Ascending aorta (tissue), 2 donors: ENCODE measurements around the gene BMPR1B. TPM values are rescaled to one million over a fixed set of nuclear protein-coding genes. Genes with fewer than 3 reads are reported as not detected.

Source experiments
- DNase-seq, 2 donors: peaks; one replicate each; pipeline ENCODE4 v3.0.0-alpha.2; 2019; ENCODE audit warnings: low spot score in 2 of 2
- H3K27ac ChIP-seq, 2 donors: fragments of 200-600 bp; sonication (generic); one replicate each; pipeline ENCODE4 v1.5.1; 2016 to 2017; ENCODE audit warnings: mild to moderate bottlenecking in 1 of 2
- H3K27me3 ChIP-seq: fragments of 200-600 bp; sonication (generic); one replicate; pipeline ENCODE4 v1.5.1; 2017
- H3K36me3 ChIP-seq, 2 donors: fragments of 200-600 bp; sonication (generic); one replicate each; pipeline ENCODE4 v1.5.1; 2016
- H3K4me1 ChIP-seq, 2 donors: fragments of 200-600 bp; sonication (generic); one replicate each; pipeline ENCODE4 v1.5.1; 2016 to 2017; ENCODE audit warnings: mild to moderate bottlenecking in 1 of 2
- H3K4me3 ChIP-seq, 2 donors: fragments of 200-600 bp; sonication (generic); one replicate each; pipeline ENCODE4 v1.5.1; 2016 to 2017; ENCODE audit warnings: mild to moderate bottlenecking in 1 of 2
- H3K9me3 ChIP-seq, 2 donors: fragments of 200-600 bp; sonication (generic); one replicate each; pipeline ENCODE4 v1.5.1; 2016
- intact Hi-C: fragments of 100-400 bp; cut with DNase I; formaldehyde crosslinking; loops from one replicate; pipeline ENCODE4 v1.15.1; 2023
- total RNA-seq: library from RNA; depleted of rRNA; stranded (reverse); fragments of >200 nt; gene quantifications from one replicate; pipeline ENCODE4 v1.1.0, GENCODE V29; 2016
- TF ChIP-seq, protein P1 (sequence below), 3 experiments: fragments of 200-600 bp in 2 of 3; fragments of 450-650 bp in 1 of 3; sonication (generic) in 2 of 3; IDR thresholded peaks; one replicate each; pipeline ENCODE4 v1.5.1; 2016 to 2019; ENCODE audit warnings: antibody characterized with exemption in 3 of 3, mild to moderate bottlenecking in 1 of 3, moderate library complexity in 1 of 3

BMPR1B gene
- total RNA-seq, 1 donor from 2014 or later, result 3.8 TPM

DNA sequence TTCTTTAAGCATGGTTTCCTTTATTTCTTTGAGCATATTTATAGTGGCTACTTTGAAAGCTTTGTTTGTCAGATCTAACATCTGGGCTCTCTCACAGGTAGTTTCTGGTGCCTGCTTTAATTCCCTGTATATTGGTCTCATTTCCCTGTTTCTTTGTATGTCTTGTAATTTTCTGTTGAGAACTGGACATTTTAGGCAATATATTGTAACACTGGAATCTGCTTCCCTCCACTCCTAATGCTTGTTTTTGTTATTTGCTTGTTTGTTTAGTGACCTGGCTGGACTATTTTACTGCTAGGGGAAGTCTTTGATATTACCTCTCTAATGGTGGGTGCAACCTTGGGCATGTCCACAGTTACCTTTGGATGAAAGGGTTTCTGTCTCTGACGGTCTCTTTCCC is 25.0 kb downstream of the BMPR1B start:
- TF ChIP-seq, protein P1, sequence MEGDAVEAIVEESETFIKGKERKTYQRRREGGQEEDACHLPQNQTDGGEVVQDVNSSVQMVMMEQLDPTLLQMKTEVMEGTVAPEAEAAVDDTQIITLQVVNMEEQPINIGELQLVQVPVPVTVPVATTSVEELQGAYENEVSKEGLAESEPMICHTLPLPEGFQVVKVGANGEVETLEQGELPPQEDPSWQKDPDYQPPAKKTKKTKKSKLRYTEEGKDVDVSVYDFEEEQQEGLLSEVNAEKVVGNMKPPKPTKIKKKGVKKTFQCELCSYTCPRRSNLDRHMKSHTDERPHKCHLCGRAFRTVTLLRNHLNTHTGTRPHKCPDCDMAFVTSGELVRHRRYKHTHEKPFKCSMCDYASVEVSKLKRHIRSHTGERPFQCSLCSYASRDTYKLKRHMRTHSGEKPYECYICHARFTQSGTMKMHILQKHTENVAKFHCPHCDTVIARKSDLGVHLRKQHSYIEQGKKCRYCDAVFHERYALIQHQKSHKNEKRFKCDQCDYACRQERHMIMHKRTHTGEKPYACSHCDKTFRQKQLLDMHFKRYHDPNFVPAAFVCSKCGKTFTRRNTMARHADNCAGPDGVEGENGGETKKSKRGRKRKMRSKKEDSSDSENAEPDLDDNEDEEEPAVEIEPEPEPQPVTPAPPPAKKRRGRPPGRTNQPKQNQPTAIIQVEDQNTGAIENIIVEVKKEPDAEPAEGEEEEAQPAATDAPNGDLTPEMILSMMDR (IDR thresholded peaks at IDR 0.05), result no peak
- intact Hi-C loops, result no loop called here
- Histone ChIP-seq H3K9me3 (peaks cover 0 to 10% of the 10 kb centered on the region in 2 donors), H3K27me3 (no peaks in the 10 kb centered on the region), H3K4me1 (no peaks in the 10 kb centered on the region), H3K4me3 (no peak overlapping the region), H3K36me3 (no peaks in the 10 kb centered on the region), H3K27ac (no peak overlapping the region)
- no peak for DNase-seq

DNA sequence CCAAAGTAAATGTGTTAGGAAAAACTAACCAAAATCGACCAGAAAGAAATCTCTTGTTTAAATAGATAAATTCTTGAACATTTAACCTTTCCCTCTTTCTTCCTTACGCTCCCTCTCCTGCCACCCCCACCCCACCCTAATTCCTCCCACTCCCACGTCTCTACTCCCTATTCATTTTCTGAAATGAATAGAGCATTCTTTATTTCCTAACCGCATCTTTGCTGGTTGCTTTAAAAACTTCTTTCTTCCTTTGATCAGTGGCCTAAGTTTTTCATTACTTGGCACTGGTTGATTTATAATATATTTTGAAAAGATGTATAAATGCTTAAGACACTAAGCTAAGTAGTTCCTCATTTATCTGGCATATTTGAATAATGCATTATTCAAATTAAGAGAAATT is 33.9 kb downstream of the BMPR1B start:
- Histone ChIP-seq H3K9me3 (no peaks in the 10 kb centered on the region), H3K4me3 (no peak overlapping the region), H3K27ac (no peak overlapping the region), H3K27me3 (no peaks in the 10 kb centered on the region), H3K4me1 (no peaks in the 10 kb centered on the region), H3K36me3 (no peaks in the 10 kb centered on the region)
- TF ChIP-seq, protein P1 (IDR thresholded peaks at IDR 0.05), result no peak
- intact Hi-C loops, result no loop called here
- DNase-seq, result no peak

DNA sequence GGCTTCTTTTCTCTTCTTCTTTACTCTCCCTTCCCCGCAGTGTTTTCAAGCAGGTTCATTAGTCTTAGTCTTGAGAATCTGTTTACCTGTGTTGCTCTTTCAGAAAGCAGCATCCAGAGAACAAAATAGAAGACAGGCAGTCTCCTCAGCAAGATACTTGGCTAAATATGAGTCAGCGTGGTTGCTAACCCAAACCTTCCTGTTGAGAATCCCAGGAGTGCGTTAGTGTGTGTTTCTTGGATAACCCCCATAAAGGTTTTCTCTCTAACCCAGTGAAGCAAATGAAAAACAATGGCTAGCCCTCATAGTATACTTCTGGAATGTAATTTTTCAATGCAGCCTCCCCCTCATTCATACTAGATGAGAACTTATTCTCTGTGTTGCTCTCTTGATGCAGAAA is 41.1 kb downstream of the BMPR1B start:
- no peak for DNase-seq
- intact Hi-C loops, result no loop called here
- no peaks in the 10 kb centered on the region for H3K36me3 ChIP-seq
- H3K9me3 ChIP-seq, result no peaks in the 10 kb centered on the region
- no peak overlapping the region for H3K4me3 ChIP-seq
- TF ChIP-seq, protein P1 (IDR thresholded peaks at IDR 0.05), result no peak
- no peak overlapping the region for H3K27ac ChIP-seq
- no peaks in the 10 kb centered on the region for H3K27me3 ChIP-seq
- H3K4me1 ChIP-seq, result no peaks in the 10 kb centered on the region

DNA sequence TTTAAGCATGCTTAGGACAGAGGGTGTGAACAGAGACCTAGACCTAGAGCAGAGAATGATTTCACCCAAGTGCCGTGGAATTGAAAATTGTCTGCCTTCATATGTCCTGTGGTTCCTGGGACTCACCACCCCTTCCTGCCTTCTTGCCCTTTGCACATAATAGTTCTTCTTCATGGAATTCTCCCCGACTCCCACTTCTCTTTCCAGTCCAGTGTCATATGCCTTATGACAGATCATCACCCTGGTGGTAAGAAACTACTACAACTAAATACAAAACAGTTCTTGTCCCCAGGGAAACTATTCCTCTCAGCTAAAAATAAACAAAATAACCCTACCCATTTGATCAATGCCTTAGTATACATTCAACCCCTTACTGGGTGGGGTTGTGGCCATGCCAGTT is 43.3 kb downstream of the BMPR1B start:
- Histone ChIP-seq H3K27ac (no peak overlapping the region), H3K9me3 (no peaks in the 10 kb centered on the region), H3K36me3 (no peaks in the 10 kb centered on the region), H3K4me3 (no peak overlapping the region), H3K4me1 (peaks cover 0 to 2% of the 10 kb centered on the region in 2 donors), H3K27me3 (no peaks in the 10 kb centered on the region)
- intact Hi-C loops, result no loop called here
- TF ChIP-seq, protein P1 (IDR thresholded peaks at IDR 0.05), result no peak
- no peak for DNase-seq

DNA sequence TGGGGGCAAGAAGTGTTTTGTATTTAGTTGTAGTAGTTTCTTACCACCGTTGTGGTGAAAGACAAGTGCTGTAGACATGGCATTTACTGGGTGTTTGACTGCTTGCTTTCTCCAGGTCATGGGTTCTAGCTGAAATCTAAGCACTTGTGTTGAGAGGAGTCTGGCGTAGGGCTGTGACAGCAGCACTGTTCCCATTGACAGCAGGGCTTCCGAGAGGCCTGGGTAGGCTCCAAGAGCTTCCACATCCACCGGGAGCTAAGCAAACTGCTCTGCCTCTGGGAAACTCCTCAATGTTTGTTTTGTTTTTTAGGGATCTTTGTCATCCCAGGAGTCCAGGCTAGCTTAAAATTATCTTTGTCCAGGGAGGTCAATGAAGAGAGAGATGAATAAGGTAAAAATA is 44.3 kb downstream of the BMPR1B start:
- Histone ChIP-seq H3K9me3 (no peaks in the 10 kb centered on the region), H3K36me3 (no peaks in the 10 kb centered on the region), H3K27me3 (no peaks in the 10 kb centered on the region), H3K4me3 (no peak overlapping the region), H3K27ac (no peak overlapping the region), H3K4me1 (peaks cover 0 to 2% of the 10 kb centered on the region in 2 donors)
- TF ChIP-seq, protein P1 (IDR thresholded peaks at IDR 0.05), result no peak
- DNase-seq, result no peak
- intact Hi-C loops, result no loop called here

DNA sequence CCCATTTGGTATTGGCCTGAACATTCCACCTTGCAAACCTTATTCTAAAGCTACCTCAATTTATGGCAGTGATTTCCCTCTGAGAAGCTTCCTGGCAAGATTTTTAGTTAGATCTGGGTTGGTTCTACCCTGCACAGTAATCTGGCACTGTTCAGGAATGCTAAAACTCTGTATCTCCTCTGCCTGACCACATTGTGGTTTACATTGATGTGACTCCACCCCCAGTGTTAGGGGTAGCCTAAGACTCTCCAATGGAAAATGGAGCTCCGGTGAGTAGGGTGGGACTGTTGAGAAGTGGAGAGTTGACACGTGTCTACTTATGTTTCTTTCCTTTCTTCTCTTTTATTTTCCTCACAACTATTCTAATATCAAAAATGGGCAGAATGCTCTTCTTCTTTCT is 45.4 kb downstream of the BMPR1B start:
- no peak overlapping the region for H3K4me3 ChIP-seq
- no peak overlapping the region for H3K27ac ChIP-seq
- no peaks in the 10 kb centered on the region for H3K27me3 ChIP-seq
- intact Hi-C loops, result no loop called here
- H3K9me3 ChIP-seq, result no peaks in the 10 kb centered on the region
- TF ChIP-seq, protein P1 (IDR thresholded peaks at IDR 0.05), result no peak
- peaks cover 0 to 2% of the 10 kb centered on the region in 2 donors for H3K4me1 ChIP-seq
- H3K36me3 ChIP-seq, result no peaks in the 10 kb centered on the region
- no peak for DNase-seq
